ENCODE data around the gene CCL22. TPM values are rescaled to one million over a fixed set of nuclear protein-coding genes. Genes with fewer than 3 reads are reported as not detected.
"Not testable (repeated sequence)": the region's sequence is repeated elsewhere in the genome, so short reads cannot be mapped to it uniquely, and the experiment has no call there.

CCL22 gene
- total and polyA plus RNA-seq, 4 donors, result 0.08 to 0.29 (median 0.24) TPM; not detected in 1

DNA sequence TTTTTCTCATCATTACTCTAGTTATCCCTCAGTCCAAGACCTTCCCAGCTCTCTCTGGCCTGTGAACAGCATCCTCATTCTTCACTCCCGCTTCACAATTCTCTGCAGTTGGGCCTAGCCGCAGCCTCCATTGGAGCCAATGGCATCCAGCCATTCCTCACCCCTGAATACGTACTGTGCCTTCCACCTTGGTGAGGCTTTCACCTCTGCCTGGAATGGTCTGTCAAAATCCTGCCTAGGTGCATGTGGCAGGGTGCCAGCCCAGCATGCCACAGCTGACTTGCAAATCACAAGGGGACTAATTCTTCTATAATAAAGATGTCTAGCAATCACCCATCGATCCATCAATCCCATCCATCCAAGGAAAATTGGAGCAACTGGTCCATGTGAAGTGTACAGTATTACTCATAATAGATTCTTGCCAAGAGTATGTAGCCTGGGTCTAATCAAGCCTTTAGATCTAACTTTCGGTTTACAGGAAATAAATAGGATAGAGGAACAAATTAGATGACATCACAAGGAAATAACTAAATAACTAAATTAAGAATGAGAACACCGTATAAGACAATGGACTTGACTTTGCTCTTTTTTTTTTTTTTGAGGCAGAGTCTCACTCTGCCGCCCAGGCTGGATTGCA lies 8.7 kb downstream of the CCL22 start:
- 73 to 78% methylated on average over 7 of the region's 7 CpGs for WGBS, 2 donors
- Histone ChIP-seq H3K27me3 (ENCODE audit: control insufficient read depth in 1 of 2, insufficient read depth in 2 of 2, low read length in 1 of 2) (no peaks in the 10 kb centered on the region), H3K27ac (ENCODE audit: low read depth in 1 of 2, low read length in 2 of 2) (no peak overlapping the region), H3K9me3 (ENCODE audit: control insufficient read depth, low read length) (no peaks in the 10 kb centered on the region), H3K4me1 (ENCODE audit: control insufficient read depth in 1 of 2, insufficient read depth in 2 of 2, low read length in 2 of 2) (no peaks in the 10 kb centered on the region), H3K4me3 (ENCODE audit: low read length in 2 of 2) (no peak overlapping the region), H3K36me3 (ENCODE audit: control insufficient read depth in 1 of 2, insufficient read depth in 2 of 2, low read length in 1 of 2) (no peaks in the 10 kb centered on the region)
- DNase-seq (no peak), ATAC-seq (ENCODE audit: low FRiP score) (no peak)
- intact Hi-C loops (cut with DNase I), result no loop called here

DNA sequence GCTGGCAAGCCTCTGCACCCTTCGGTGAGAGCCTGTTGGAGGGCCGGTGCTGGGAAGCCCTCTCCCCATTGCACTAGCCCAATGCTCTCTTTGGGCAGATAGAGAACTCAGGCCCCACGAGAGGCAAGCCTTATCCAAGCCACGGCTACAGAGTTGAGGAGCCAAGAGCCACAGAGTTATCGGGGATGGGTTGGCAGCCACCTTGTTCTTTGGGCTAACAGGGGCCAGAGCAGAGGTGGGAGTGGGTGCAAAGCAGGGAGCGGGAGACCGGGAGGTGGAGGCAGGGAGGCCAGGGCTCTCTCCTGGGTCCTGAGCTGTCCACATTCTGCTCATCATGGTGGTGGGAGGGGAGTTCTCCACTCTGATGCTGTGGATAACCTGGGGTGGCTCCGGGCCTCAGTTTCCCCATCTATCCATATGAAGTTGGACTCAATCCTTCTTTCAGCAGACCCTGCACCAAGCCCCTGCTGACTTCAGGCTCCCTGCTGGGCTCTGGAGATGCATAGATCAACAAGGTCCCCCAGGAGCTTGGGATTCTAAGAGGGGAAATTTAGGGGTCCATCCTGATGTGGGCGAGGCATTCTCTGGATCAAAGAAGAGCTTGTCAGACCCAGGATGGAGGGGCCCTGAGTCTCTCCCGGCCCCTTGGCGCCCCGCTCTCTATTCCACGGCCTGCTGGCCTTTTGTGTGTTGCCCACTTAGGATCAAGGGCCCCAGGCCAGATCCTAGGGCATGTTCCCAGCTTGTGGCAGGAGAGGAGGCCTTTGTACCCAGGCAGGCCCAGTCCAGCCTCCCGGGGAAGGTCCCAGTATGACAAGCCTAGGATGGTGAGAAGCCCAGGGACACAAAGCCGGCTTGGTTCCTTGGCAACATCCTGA lies 13.2 kb downstream of the CCL22 start:
- 24 to 30% methylated on average over 14 to 15 of the region's 15 CpGs for WGBS, 2 donors

DNA sequence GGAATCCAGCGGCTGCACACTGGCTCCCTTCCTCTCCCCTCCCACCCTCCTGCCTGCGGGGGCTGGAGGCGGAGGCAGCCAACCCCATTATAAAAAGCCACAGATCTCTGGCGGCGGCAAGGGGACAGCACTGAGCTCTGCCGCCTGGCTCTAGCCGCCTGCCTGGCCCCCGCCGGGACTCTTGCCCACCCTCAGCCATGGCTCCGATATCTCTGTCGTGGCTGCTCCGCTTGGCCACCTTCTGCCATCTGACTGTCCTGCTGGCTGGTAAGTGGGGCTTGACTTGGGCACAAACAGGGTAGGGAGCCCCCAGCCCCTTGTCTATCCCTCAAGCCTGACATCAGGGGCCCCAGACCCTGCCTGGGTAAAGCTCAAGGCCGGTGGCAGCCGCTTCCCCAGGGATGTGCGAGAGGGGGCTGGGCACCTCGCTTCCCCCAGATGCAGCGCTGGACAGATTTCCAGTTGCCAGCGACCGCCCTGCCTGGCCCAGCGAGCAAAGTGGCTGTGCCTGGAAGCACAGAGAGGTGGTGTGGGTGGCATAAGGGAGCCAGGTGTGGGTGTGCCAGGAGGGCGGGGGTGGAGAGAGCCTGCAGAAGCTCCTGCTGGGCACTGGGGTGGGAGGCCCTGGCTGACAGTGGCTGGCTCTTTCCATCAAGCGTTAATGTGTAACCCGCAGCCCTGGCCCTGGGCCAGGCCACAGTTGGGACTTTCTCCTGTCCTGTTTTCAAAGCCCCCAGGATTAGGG lies 14.0 kb downstream of the CCL22 start, which contains the start of gene CX3CL1:
Gene CX3CL1, plus strand, starts transcription at position 119 of the 745 bp plus-strand sequence. Its CDS starts 79 bp downstream, at position 198.
- peak; percentile 93 for ATAC-seq (ENCODE audit: low FRiP score)

More for the DNA sequence above, 13.2 kb downstream of the CCL22 start:
- ATAC-seq (ENCODE audit: low FRiP score), result no peak
- H3K27me3 ChIP-seq (ENCODE audit: control insufficient read depth in 1 of 2, insufficient read depth in 2 of 2, low read length in 1 of 2), result no peaks in the 10 kb centered on the region
- peak; percentile 46 to 92 for DNase-seq
- intact Hi-C loops (cut with DNase I), result loop anchor here (1.0 to 5.0 kb wide), 4 partner anchors 46 to 66 kb away; no protein-coding TSS in a partner anchor
- H3K4me1 ChIP-seq (ENCODE audit: control insufficient read depth in 1 of 2, insufficient read depth in 2 of 2, low read length in 2 of 2), result no peaks in the 10 kb centered on the region
- H3K36me3 ChIP-seq (ENCODE audit: control insufficient read depth in 1 of 2, insufficient read depth in 2 of 2, low read length in 1 of 2), result no peaks in the 10 kb centered on the region
- H3K4me3 ChIP-seq (ENCODE audit: low read length in 2 of 2), result no peak overlapping the region
- H3K27ac ChIP-seq (ENCODE audit: low read depth in 1 of 2, low read length in 2 of 2), result peak overlapping the region; percentile 34 to 78
- no peaks in the 10 kb centered on the region for H3K9me3 ChIP-seq (ENCODE audit: control insufficient read depth, low read length)

GRCh38 chr16:57373117-57373947 lies 14.7 kb downstream of the CCL22 start:
- no peaks in the 10 kb centered on the region for H3K27me3 ChIP-seq (ENCODE audit: control insufficient read depth in 1 of 2, insufficient read depth in 2 of 2, low read length in 1 of 2)
- H3K4me3 ChIP-seq (ENCODE audit: low read length in 2 of 2), result peak overlapping the region; percentile 52 to 69
- peaks cover 0 to 6% of the 10 kb centered on the region in 2 donors for H3K4me1 ChIP-seq (ENCODE audit: control insufficient read depth in 1 of 2, insufficient read depth in 2 of 2, low read length in 2 of 2)
- no peaks in the 10 kb centered on the region for H3K36me3 ChIP-seq (ENCODE audit: control insufficient read depth in 1 of 2, insufficient read depth in 2 of 2, low read length in 1 of 2)
- H3K27ac ChIP-seq (ENCODE audit: low read depth in 1 of 2, low read length in 2 of 2), result peak overlapping the region; percentile 44 to 79
- WGBS, 2 donors, result 2 to 6% methylated on average over 9 of the region's 9 CpGs
- peak; percentile 60 to 71 for DNase-seq
- no peaks in the 10 kb centered on the region for H3K9me3 ChIP-seq (ENCODE audit: control insufficient read depth, low read length)
- intact Hi-C loops (cut with DNase I), result loop anchor here (2.0 to 5.0 kb wide), 3 partner anchors 44 to 56 kb away; no protein-coding TSS in a partner anchor
- peak; percentile 26 for ATAC-seq (ENCODE audit: low FRiP score)

More for the DNA sequence above, 14.0 kb downstream of the CCL22 start, which contains the start of gene CX3CL1:
- Histone ChIP-seq H3K9me3 (ENCODE audit: control insufficient read depth, low read length) (no peaks in the 10 kb centered on the region), H3K4me3 (ENCODE audit: low read length in 2 of 2) (peak within 1 kb of the TSS; percentile 52 to 69), H3K4me1 (ENCODE audit: control insufficient read depth in 1 of 2, insufficient read depth in 2 of 2, low read length in 2 of 2) (peaks cover 0 to under 1% of the 10 kb centered on the region in 2 donors), H3K27me3 (ENCODE audit: control insufficient read depth in 1 of 2, insufficient read depth in 2 of 2, low read length in 1 of 2) (no peaks in the 10 kb centered on the region), H3K36me3 (ENCODE audit: control insufficient read depth in 1 of 2, insufficient read depth in 2 of 2, low read length in 1 of 2) (no peaks in the 10 kb centered on the region), H3K27ac (ENCODE audit: low read depth in 1 of 2, low read length in 2 of 2) (peak within 1 kb of the TSS; percentile 44 to 79)
- peak; percentile 80 to 92 for DNase-seq
- intact Hi-C loops (cut with DNase I), result loop anchor here (1.0 to 5.0 kb wide), 4 partner anchors 45 to 67 kb away; no protein-coding TSS in a partner anchor
- 2 to 6% methylated on average over 22 to 23 of the region's 23 CpGs for WGBS, 2 donors

DNA sequence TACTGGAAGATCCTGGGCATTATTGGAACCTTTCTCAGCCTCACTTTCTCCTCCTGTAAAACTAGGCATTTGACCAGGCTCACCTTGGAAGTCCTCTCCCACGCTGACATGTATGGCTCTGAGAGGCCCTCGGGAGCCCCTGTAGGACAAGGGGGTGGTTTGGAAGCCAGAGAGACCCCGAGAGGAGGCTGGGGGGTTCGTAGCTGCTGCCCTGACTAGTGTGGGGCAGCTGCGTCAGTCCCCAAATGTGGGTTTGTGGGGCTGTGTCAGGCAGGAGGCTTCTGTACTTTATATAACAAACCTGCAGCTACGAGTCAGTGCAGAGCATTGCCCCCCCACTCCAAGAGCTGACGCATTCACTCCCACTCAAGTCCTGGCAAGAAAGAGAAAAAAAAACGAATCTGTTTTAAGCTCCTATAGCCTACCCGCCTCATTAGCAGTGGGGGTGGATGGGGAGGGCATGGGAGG lies 15.5 kb downstream of the CCL22 start:
- Histone ChIP-seq H3K27ac (ENCODE audit: low read depth in 1 of 2, low read length in 2 of 2) (peak overlapping the region; percentile 44 to 79), H3K4me1 (ENCODE audit: control insufficient read depth in 1 of 2, insufficient read depth in 2 of 2, low read length in 2 of 2) (peaks cover 0 to 6% of the 10 kb centered on the region in 2 donors), H3K9me3 (ENCODE audit: control insufficient read depth, low read length) (no peaks in the 10 kb centered on the region), H3K36me3 (ENCODE audit: control insufficient read depth in 1 of 2, insufficient read depth in 2 of 2, low read length in 1 of 2) (no peaks in the 10 kb centered on the region), H3K4me3 (ENCODE audit: low read length in 2 of 2) (peak overlapping the region; percentile 52 to 69), H3K27me3 (ENCODE audit: control insufficient read depth in 1 of 2, insufficient read depth in 2 of 2, low read length in 1 of 2) (no peaks in the 10 kb centered on the region)
- intact Hi-C loops (cut with DNase I), result loop anchor here (1.0 to 5.0 kb wide), 3 partner anchors 43 to 69 kb away; no protein-coding TSS in a partner anchor
- DNase-seq (peak; percentile 60 to 83), ATAC-seq (ENCODE audit: low FRiP score) (peak; percentile 45)
- WGBS, 2 donors, result 3 to 7% methylated on average over 9 of the region's 9 CpGs

GRCh38 chr16:57374925-57375465 lies 16.4 kb downstream of the CCL22 start:
- peak overlapping the region in 1 of 2 donors; percentile 79 for H3K27ac ChIP-seq (ENCODE audit: low read depth in 1 of 2, low read length in 2 of 2)
- intact Hi-C loops (cut with DNase I), result loop anchor here (1.0 to 5.0 kb wide), 4 partner anchors 37 to 70 kb away; no protein-coding TSS in a partner anchor
- H3K36me3 ChIP-seq (ENCODE audit: control insufficient read depth in 1 of 2, insufficient read depth in 2 of 2, low read length in 1 of 2); H3K27me3 ChIP-seq (ENCODE audit: control insufficient read depth in 1 of 2, insufficient read depth in 2 of 2, low read length in 1 of 2); H3K4me3 ChIP-seq (ENCODE audit: low read length in 2 of 2); H3K9me3 ChIP-seq (ENCODE audit: control insufficient read depth, low read length); H3K4me1 ChIP-seq (ENCODE audit: control insufficient read depth in 1 of 2, insufficient read depth in 2 of 2, low read length in 2 of 2); ATAC-seq (ENCODE audit: low FRiP score): not testable (repeated sequence)
- DNase-seq, result peak in 1 of 2 donors; percentile 6
- 25 to 38% methylated on average over 8 of the region's 8 CpGs for WGBS, 2 donors

GRCh38 chr16:57376313-57376818 lies 17.8 kb downstream of the CCL22 start:
- H3K36me3 ChIP-seq (ENCODE audit: control insufficient read depth in 1 of 2, insufficient read depth in 2 of 2, low read length in 1 of 2), result no peaks in the 10 kb centered on the region
- WGBS, 2 donors, result 85 to 90% methylated on average over 3 of the region's 3 CpGs
- intact Hi-C loops (cut with DNase I), result loop anchor here in 1 of 2 donors (5.0 kb wide), 1 partner anchor 36 kb away; no protein-coding TSS in a partner anchor
- no peaks in the 10 kb centered on the region for H3K9me3 ChIP-seq (ENCODE audit: control insufficient read depth, low read length)
- DNase-seq (no peak), ATAC-seq (ENCODE audit: low FRiP score) (no peak)
- H3K4me3 ChIP-seq (ENCODE audit: low read length in 2 of 2), result no peak overlapping the region
- no peak overlapping the region for H3K27ac ChIP-seq (ENCODE audit: low read depth in 1 of 2, low read length in 2 of 2)
- H3K27me3 ChIP-seq (ENCODE audit: control insufficient read depth in 1 of 2, insufficient read depth in 2 of 2, low read length in 1 of 2), result no peaks in the 10 kb centered on the region
- peaks cover 0 to 6% of the 10 kb centered on the region in 2 donors for H3K4me1 ChIP-seq (ENCODE audit: control insufficient read depth in 1 of 2, insufficient read depth in 2 of 2, low read length in 2 of 2)

Measured in aorta (tissue), 5 donors.